Liver (tissue), 3 donors: ENCODE measurements around the gene MRPL3.
"Not testable (repeated sequence)": the region's sequence is repeated elsewhere in the genome, so short reads cannot be mapped to it uniquely, and the experiment has no call there.

Experiments used
- CTCF ChIP-seq: fragments of 150-350 bp; IDR thresholded peaks from 2 replicates; pipeline ENCODE4 v1.5.1; 2017; ENCODE audit warnings: improper control_type of control experiment, low read depth, low read length; ENCODE audit not compliant: missing input control
- GABPA ChIP-seq, 2 donors: IDR thresholded peaks in 1 of 2; conservative IDR thresholded peaks in 1 of 2; 2 replicates each; pipeline ENCODE4 v1.6.1; 2016; ENCODE audit warnings: antibody characterized with exemption in 2 of 2, mild to moderate bottlenecking in 1 of 2, moderate library complexity in 1 of 2
- JUND ChIP-seq, 2 donors: IDR thresholded peaks; 2 replicates each; pipeline ENCODE4 v1.6.1; 2016; ENCODE audit warnings: antibody characterized with exemption in 2 of 2
- RAD21 ChIP-seq, 2 donors: IDR thresholded peaks; 2 replicates each; pipeline ENCODE4 v1.6.1; 2016; ENCODE audit warnings: antibody characterized with exemption in 2 of 2, mild to moderate bottlenecking in 2 of 2
- REST ChIP-seq: IDR thresholded peaks from 2 replicates; pipeline ENCODE4 v1.6.1; 2016; ENCODE audit warnings: antibody characterized with exemption, mild to moderate bottlenecking
- RXRA ChIP-seq, 2 donors: IDR thresholded peaks; 2 replicates each; pipeline ENCODE4 v1.6.1; 2017 to 2018; ENCODE audit warnings: antibody characterized with exemption in 2 of 2, mild to moderate bottlenecking in 1 of 2
- SP1 ChIP-seq: IDR thresholded peaks from 2 replicates; pipeline ENCODE4 v1.6.1; 2018; ENCODE audit warnings: antibody characterized with exemption, mild to moderate bottlenecking
- TAF1 ChIP-seq: conservative IDR thresholded peaks from 2 replicates; pipeline ENCODE4 v1.6.1; 2016; ENCODE audit warnings: antibody characterized with exemption, mild to moderate bottlenecking
- YY1 ChIP-seq: IDR thresholded peaks from 2 replicates; pipeline ENCODE4 v1.6.1; 2016; ENCODE audit warnings: antibody characterized with exemption, mild to moderate bottlenecking
- ZBTB33 ChIP-seq: IDR thresholded peaks from 2 replicates; pipeline ENCODE4 v1.6.1; 2016; ENCODE audit warnings: antibody characterized with exemption
- donor health status: healthy.
- donor health status: healthy.

GRCh38 chr3:131486545-131486944, 16.2 kb downstream of the MRPL3 start:
- TF ChIP-seq CTCF; RAD21 (IDR thresholded peaks at IDR 0.05); RXRA (IDR thresholded peaks at IDR 0.05); REST; ZBTB33; GABPA (IDR thresholded peaks at IDR 0.05 in 1 of 2, conservative IDR thresholded peaks at IDR 0.05 in 1 of 2); JUND (IDR thresholded peaks at IDR 0.05); TAF1; SP1; YY1: not testable (repeated sequence)
